Aorta (tissue), 5 donors: ENCODE results near the gene ABI2. TPM values are rescaled to one million over a fixed set of nuclear protein-coding genes. Genes with fewer than 3 reads are reported as not detected.
"Not testable (repeated sequence)": the region's sequence is repeated elsewhere in the genome, so short reads cannot be mapped to it uniquely, and the experiment has no call there.

Source experiments
- ATAC-seq: fragments of 200-7000 bp; cut with Tn5 transposase; one replicate; pipeline ENCODE4 v1.9.1; 2022; ENCODE audit warnings: moderate library complexity; ENCODE audit not compliant: low FRiP score
- DNase-seq, 2 donors: peaks; one replicate each; pipeline ENCODE4 v3.0.0-alpha.2; 2020
- H3K27ac ChIP-seq, 2 donors: one replicate each; pipeline ENCODE4 v1.5.1; 2013; ENCODE audit warnings: low read length in 2 of 2, mild to moderate bottlenecking in 2 of 2, moderate library complexity in 2 of 2, control low read depth in 1 of 2, inconsistent platforms in 1 of 2, low read depth in 1 of 2
- H3K27me3 ChIP-seq, 2 donors: one replicate each; pipeline ENCODE4 v1.6.1; 2013; ENCODE audit warnings: control low read depth in 1 of 2, low read length in 1 of 2, mild to moderate bottlenecking in 1 of 2, moderate library complexity in 1 of 2; ENCODE audit not compliant: insufficient read depth in 2 of 2, control insufficient read depth in 1 of 2
- H3K36me3 ChIP-seq, 2 donors: one replicate each; pipeline ENCODE4 v1.6.1; 2013; ENCODE audit warnings: control low read depth in 1 of 2, low read length in 1 of 2, mild to moderate bottlenecking in 1 of 2; ENCODE audit not compliant: insufficient read depth in 2 of 2, control insufficient read depth in 1 of 2
- H3K4me1 ChIP-seq, 2 donors: one replicate each; pipeline ENCODE4 v1.6.1; 2013; ENCODE audit warnings: low read length in 2 of 2, control low read depth in 1 of 2, mild to moderate bottlenecking in 1 of 2, moderate library complexity in 1 of 2; ENCODE audit not compliant: insufficient read depth in 2 of 2, control insufficient read depth in 1 of 2
- H3K4me3 ChIP-seq, 2 donors: one replicate each; pipeline ENCODE4 v1.5.1; 2013; ENCODE audit warnings: low read length in 2 of 2, control low read depth in 1 of 2, mild to moderate bottlenecking in 1 of 2
- H3K9me3 ChIP-seq: one replicate; pipeline ENCODE4 v1.6.1; 2013; ENCODE audit warnings: mild to moderate bottlenecking, low read length; ENCODE audit not compliant: control insufficient read depth
- WGBS, 2 donors: extraction: QIAGEN DNeasy Blood & Tissue Kit; methylation state at CpG; one replicate each; pipeline ENCODE4 v1.1.7; 2013; 5-methylcytosine and 5-hydroxymethylcytosine counted together
- intact Hi-C, 2 donors: fragments of 100-400 bp; cut with DNase I; formaldehyde crosslinking; loops; one replicate each; pipeline versions ENCODE4 v1.14.2 to v1.15.0; 2022
- polyA plus RNA-seq, 2 donors: library from polyadenylated mRNA; stranded (reverse); fragments of 200-250 nt; gene quantifications; one replicate each; pipeline ENCODE4 v1.2.3, GENCODE V29; 2013
- total RNA-seq, 2 donors: library from RNA; stranded (reverse); fragmentation: NEBNext Ultra II Directional; extraction: Animal tissue kit (Norgen Biotek cat#: 25700); gene quantifications; one replicate each; pipeline ENCODE4 v1.2.1, GENCODE V29; 2021
- donor health status: healthy with polysubstance abuse.
- donor health status: Bipolar disorder and iron deficiency.
- donor health status: DM: no; HTN: no; CAD: no.
- donor health status: DM: no; HTN: no; CAD: no.
- donor health status: DM: yes; HTN: yes; CAD: no.

Gene ABI2
- total and polyA plus RNA-seq, 4 donors = 12.1 to 67.6 (median 42.3) TPM

GRCh38 chr2:203366639-203367466, 38.7 kb downstream of the ABI2 start:
- Histone ChIP-seq H3K36me3 (no peaks in the 10 kb centered on the region), H3K27me3 (no peaks in the 10 kb centered on the region), H3K4me3 (no peak overlapping the region), H3K27ac (no peak overlapping the region), H3K9me3 (no peaks in the 10 kb centered on the region), H3K4me1 (peaks cover 0 to 3% of the 10 kb centered on the region in 2 donors)
- DNase-seq (no peak), ATAC-seq (no peak)
- intact Hi-C loops = no loop called here
- WGBS, 2 donors = 87 to 90% methylated on average over 5 of the region's 5 CpGs

GRCh38 chr2:203372706-203373105, 44.5 kb downstream of the ABI2 start:
- intact Hi-C loops, H3K9me3 ChIP-seq, ATAC-seq, H3K4me3 ChIP-seq, H3K36me3 ChIP-seq, H3K4me1 ChIP-seq, H3K27me3 ChIP-seq, H3K27ac ChIP-seq, DNase-seq: not testable (repeated sequence)
- 93 to 97% methylated on average over 10 to 28 of the region's 31 CpGs for WGBS, 2 donors

GRCh38 chr2:203376173-203376572, 48.0 kb downstream of the ABI2 start:
- Histone ChIP-seq H3K27ac (no peak overlapping the region), H3K4me3 (no peak overlapping the region), H3K36me3 (no peaks in the 10 kb centered on the region), H3K27me3 (no peaks in the 10 kb centered on the region), H3K9me3 (no peaks in the 10 kb centered on the region), H3K4me1 (no peaks in the 10 kb centered on the region)
- ATAC-seq = no peak
- no peak for DNase-seq
- intact Hi-C loops = no loop called here

DNA sequence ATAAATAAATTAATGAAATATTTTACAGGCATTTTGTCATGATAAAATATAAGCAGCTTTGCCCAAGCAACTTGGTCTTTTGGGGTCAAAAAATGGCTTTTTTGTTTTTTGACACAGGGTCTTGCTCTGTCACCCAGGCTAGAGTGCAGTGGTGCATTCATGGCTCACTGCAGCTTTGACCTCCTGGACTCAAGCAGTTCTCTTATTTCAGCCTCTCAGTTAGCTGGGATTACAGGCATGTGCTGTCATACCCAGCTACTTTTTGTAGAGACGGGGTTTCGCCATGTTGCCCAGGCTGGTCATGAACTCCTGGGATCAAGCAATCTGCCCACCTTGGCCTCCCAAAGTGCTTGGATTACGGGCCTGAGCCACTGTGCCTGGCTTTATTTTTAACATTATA, 51.0 kb downstream of the ABI2 start:
- intact Hi-C loops = no loop called here
- no peak for ATAC-seq
- H3K27me3 ChIP-seq = no peaks in the 10 kb centered on the region
- no peak for DNase-seq
- no peak overlapping the region for H3K27ac ChIP-seq
- H3K9me3 ChIP-seq = no peaks in the 10 kb centered on the region
- H3K36me3 ChIP-seq = no peaks in the 10 kb centered on the region
- H3K4me1 ChIP-seq = no peaks in the 10 kb centered on the region
- WGBS, 2 donors = 96 to 100% methylated on average over 3 of the region's 3 CpGs
- H3K4me3 ChIP-seq = no peak overlapping the region

DNA sequence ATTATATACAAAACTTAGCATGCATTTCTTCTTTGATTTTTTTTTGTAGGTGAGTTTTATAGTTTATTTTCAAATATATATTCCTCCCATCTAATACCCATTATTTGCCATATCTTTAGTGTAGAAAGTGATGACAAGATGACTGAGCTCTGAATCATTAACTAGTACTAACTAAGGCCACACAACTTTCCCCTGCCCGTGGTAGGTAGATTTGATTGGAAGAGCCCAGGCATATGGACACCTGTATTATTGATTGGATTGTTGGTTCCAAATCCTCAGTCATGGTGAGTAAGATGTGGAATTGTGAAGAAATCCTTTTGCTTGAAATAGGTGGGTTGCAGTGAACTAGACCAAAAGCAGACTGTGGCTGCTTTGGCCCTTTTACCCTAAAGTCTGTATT, 54.8 kb downstream of the ABI2 start:
- intact Hi-C loops = no loop called here
- no peaks in the 10 kb centered on the region for H3K4me1 ChIP-seq
- no peaks in the 10 kb centered on the region for H3K9me3 ChIP-seq
- 85 to 86% methylated on average over 1 of the region's 1 CpG for WGBS, 2 donors
- no peaks in the 10 kb centered on the region for H3K36me3 ChIP-seq
- ATAC-seq (no peak), DNase-seq (no peak)
- no peak overlapping the region for H3K27ac ChIP-seq
- no peaks in the 10 kb centered on the region for H3K27me3 ChIP-seq
- no peak overlapping the region for H3K4me3 ChIP-seq

DNA sequence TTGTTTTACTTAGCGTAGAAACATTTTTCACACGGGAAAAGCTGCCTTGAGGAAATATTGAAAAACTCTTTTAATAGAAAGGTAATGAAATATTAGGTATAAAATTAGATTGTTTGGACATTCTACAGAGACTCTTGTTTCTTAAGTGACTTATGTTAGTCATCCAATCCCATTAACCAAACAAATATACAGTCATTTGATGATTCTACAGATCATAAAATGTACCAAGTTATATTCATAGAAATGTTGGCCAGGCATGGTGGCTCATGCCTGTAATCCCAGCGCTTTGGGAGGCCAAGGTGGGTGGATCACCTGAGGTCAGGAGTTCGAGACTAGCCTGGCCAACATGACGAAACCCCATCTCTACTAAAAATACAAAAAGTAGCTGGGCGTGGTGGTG, 60.0 kb downstream of the ABI2 start:
- H3K27me3 ChIP-seq, H3K9me3 ChIP-seq, H3K4me1 ChIP-seq, H3K4me3 ChIP-seq, ATAC-seq, H3K27ac ChIP-seq, intact Hi-C loops, H3K36me3 ChIP-seq, DNase-seq: not testable (repeated sequence)
- WGBS, 2 donors = 82 to 93% methylated on average over 6 of the region's 6 CpGs

GRCh38 chr2:203394519-203395227, 66.5 kb downstream of the ABI2 start:
- intact Hi-C loops = no loop called here

DNA sequence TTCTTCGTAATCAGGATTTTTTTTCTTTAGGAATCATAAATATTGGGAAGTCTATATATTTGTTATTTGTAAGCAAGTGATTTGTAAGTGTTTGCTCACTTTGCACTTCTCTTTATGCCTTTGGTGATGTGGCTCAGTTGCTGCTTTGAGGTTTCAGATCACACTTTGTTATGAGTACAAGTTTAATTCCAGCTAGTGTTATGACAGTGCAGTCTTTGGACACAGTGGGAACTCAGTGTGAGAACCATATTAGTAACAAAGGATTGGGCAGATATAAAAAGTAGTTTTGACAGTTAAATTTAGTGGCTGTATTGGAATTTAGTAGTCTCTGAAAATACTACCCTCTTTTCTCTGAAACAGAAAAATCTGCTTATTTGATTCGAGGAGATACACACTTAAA, 67.7 kb downstream of the ABI2 start:
- Histone ChIP-seq H3K9me3 (no peaks in the 10 kb centered on the region), H3K27me3 (no peaks in the 10 kb centered on the region), H3K4me1 (no peaks in the 10 kb centered on the region), H3K27ac (no peak overlapping the region), H3K36me3 (peaks cover 0 to 6% of the 10 kb centered on the region in 2 donors), H3K4me3 (no peak overlapping the region)
- 83 to 89% methylated on average over 2 of the region's 2 CpGs for WGBS, 2 donors
- intact Hi-C loops = no loop called here
- DNase-seq = no peak
- ATAC-seq = no peak

More at GRCh38 chr2:203394519-203395227, 66.5 kb downstream of the ABI2 start:
- Histone ChIP-seq H3K9me3 (no peaks in the 10 kb centered on the region), H3K27ac (no peak overlapping the region), H3K4me3 (no peak overlapping the region), H3K4me1 (no peaks in the 10 kb centered on the region), H3K36me3 (peaks cover 0 to 6% of the 10 kb centered on the region in 2 donors), H3K27me3 (no peaks in the 10 kb centered on the region)
- ATAC-seq (no peak), DNase-seq (no peak)
- WGBS, 2 donors = 94 to 96% methylated on average over 9 of the region's 9 CpGs

GRCh38 chr2:203396667-203397066, 68.5 kb downstream of the ABI2 start:
- Histone ChIP-seq H3K4me3 (no peak overlapping the region), H3K4me1 (no peaks in the 10 kb centered on the region), H3K27ac (peak overlapping the region in 1 of 2 donors; percentile 17), H3K9me3 (no peaks in the 10 kb centered on the region), H3K36me3 (peaks cover 0 to 2% of the 10 kb centered on the region in 2 donors), H3K27me3 (no peaks in the 10 kb centered on the region)
- intact Hi-C loops = no loop called here
- 45 to 85% methylated on average over 1 of the region's 1 CpG for WGBS, 2 donors
- no peak for ATAC-seq
- DNase-seq = no peak
